Tibial artery (tissue), 4 donors: ENCODE measurements around the gene DOCK10.
"Not testable (repeated sequence)": the region's sequence is repeated elsewhere in the genome, so short reads cannot be mapped to it uniquely, and the experiment has no call there.

ENCODE experiments used
- DNase-seq, 2 donors: peaks; one replicate each; pipeline ENCODE4 v3.0.0-alpha.2; 2019
- H3K27ac ChIP-seq, 2 donors: fragments of 200-600 bp; sonication (generic) in 1 of 2; 1 replicate in 1 of 2; 2 replicates in 1 of 2; pipeline ENCODE4 v1.5.1; 2018 to 2019; ENCODE audit warnings: mild to moderate bottlenecking in 1 of 2
- H3K27me3 ChIP-seq, 2 donors: fragments of 200-600 bp; sonication (generic) in 1 of 2; one replicate each; pipeline versions ENCODE4 v1.5.1 to v1.6.0; 2016 to 2019
- H3K36me3 ChIP-seq, 3 donors: fragments of 200-600 bp; sonication (generic) in 2 of 3; one replicate each; pipeline ENCODE4 v1.5.1; 2016 to 2019; ENCODE audit warnings: mild to moderate bottlenecking in 2 of 3
- H3K4me1 ChIP-seq, 4 donors: fragments of 200-600 bp; sonication (generic) in 2 of 4; 1 replicate in 3 of 4; 2 replicates in 1 of 4; pipeline ENCODE4 v1.5.1; 2016 to 2019
- H3K4me3 ChIP-seq, 2 donors: fragments of 200-600 bp; sonication (generic) in 1 of 2; 1 replicate in 1 of 2; 2 replicates in 1 of 2; pipeline ENCODE4 v1.5.1; 2018 to 2019; ENCODE audit warnings: mild to moderate bottlenecking in 2 of 2
- H3K9me3 ChIP-seq, 3 donors: fragments of 200-600 bp; sonication (generic) in 1 of 3; one replicate each; pipeline ENCODE4 v1.5.1; 2016 to 2019
- intact Hi-C: fragments of 100-400 bp; cut with DNase I; formaldehyde crosslinking; loops from one replicate; pipeline ENCODE4 v1.15.0; 2023; ENCODE audit warnings: low total_unique reads
- TF ChIP-seq, protein P1 (sequence below), 2 experiments: fragments of 200-600 bp in 1 of 2; fragments of 450-650 bp in 1 of 2; IDR thresholded peaks; one replicate each; pipeline ENCODE4 v1.5.1; 2017 to 2019; ENCODE audit warnings: antibody characterized with exemption in 2 of 2, mild to moderate bottlenecking in 1 of 2, moderate library complexity in 1 of 2

Gene DOCK10

DNA sequence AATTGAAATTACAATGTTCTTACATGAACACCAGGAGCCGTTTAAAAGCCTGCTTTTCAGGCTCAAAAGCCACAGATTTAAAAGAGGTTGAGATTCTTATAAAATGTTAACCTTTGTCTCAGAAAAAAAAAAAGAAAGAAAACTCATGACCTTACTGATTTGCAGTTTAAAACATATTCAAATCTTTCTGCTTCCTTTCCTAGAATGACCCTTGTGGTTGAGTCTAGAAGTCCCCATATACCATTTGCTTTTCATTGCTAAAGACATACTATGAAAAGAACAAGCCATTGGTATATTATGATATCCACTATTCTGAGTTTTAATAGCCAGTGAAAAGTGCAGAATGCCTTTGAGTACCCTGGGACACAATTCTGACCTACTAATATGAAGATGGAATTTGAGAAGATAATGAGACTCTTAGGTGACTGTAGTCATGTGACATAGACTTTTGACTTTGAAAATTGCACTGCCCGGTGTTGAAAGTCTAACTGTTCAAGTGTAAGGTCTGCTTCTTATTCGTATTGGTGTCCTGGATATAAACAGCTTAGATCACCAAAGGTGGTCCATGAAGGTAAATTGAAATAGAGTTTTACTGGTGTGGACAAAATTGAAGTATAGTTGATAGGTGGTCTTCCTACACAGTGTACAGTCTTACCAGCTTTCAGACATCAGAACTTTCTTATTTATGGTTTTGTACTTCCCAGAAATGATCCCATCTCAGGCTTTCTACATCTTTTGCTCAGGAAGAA, 117.0 kb downstream of the DOCK10 start:
- no peaks in the 10 kb centered on the region for H3K27me3 ChIP-seq
- no peak for DNase-seq
- peak overlapping the region; percentile 88 to 93 for H3K27ac ChIP-seq
- intact Hi-C loops = no loop called here
- H3K4me3 ChIP-seq = no peak overlapping the region
- H3K36me3 ChIP-seq = no peaks in the 10 kb centered on the region
- peaks cover 0 to 59% (median 43%) of the 10 kb centered on the region in 4 donors for H3K4me1 ChIP-seq
- TF ChIP-seq, protein P1, sequence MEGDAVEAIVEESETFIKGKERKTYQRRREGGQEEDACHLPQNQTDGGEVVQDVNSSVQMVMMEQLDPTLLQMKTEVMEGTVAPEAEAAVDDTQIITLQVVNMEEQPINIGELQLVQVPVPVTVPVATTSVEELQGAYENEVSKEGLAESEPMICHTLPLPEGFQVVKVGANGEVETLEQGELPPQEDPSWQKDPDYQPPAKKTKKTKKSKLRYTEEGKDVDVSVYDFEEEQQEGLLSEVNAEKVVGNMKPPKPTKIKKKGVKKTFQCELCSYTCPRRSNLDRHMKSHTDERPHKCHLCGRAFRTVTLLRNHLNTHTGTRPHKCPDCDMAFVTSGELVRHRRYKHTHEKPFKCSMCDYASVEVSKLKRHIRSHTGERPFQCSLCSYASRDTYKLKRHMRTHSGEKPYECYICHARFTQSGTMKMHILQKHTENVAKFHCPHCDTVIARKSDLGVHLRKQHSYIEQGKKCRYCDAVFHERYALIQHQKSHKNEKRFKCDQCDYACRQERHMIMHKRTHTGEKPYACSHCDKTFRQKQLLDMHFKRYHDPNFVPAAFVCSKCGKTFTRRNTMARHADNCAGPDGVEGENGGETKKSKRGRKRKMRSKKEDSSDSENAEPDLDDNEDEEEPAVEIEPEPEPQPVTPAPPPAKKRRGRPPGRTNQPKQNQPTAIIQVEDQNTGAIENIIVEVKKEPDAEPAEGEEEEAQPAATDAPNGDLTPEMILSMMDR (IDR thresholded peaks at IDR 0.05) = no peak
- no peaks in the 10 kb centered on the region for H3K9me3 ChIP-seq

DNA sequence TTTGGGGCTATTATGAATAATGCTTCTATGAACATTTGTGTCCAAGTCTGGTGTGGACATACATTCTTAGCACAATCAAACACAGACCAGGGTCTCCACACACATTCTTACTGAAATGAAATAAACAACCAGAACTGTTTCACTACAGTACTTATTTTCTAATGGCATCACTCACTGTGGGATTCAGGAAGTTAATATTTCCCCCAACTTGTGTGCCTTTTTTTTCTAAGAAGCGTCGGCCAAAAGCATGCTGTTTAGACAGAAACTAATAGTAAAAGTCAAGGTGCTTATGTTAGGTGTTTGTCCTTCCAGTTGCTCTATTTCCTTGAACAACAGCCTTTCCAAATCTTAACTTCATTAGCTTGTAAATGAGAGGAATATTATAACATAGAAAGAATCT, 117.6 kb downstream of the DOCK10 start:
- Histone ChIP-seq H3K4me1 (peaks cover 0 to 54% (median 43%) of the 10 kb centered on the region in 4 donors), H3K27ac (peak overlapping the region; percentile 88 to 93), H3K36me3 (no peaks in the 10 kb centered on the region), H3K9me3 (no peaks in the 10 kb centered on the region), H3K4me3 (no peak overlapping the region), H3K27me3 (no peaks in the 10 kb centered on the region)
- intact Hi-C loops = no loop called here
- no peak for DNase-seq
- TF ChIP-seq, protein P1 (IDR thresholded peaks at IDR 0.05) = no peak

DNA sequence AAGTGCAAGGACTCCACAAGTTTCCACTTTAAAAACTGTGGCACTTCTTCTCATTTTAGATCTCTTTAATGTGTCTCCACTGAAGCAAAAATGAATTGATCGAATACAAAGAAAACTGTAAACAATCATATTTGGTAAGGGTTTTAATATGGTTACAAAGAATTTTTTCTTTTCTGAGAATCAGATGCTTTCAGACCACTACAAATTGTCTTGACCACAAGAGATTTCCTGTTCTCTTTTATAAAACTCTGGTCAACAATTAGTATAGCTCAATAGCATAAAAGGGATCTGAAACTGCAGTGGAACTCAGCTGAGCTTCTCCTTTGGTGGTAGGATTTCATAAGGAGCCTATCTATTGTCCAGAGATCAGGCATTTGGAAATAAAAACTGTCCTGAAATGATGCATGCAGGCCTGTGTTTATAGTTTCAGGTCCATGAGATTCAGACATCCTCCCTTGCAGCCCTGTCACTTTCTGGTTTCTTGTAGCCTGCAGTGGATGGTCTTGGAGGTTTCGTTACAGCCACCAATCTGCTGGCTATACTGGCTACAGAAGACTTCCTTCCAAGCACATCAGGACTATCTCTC, 120.0 kb downstream of the DOCK10 start:
- Histone ChIP-seq H3K27me3 (no peaks in the 10 kb centered on the region), H3K27ac (peak overlapping the region; percentile 88 to 93), H3K4me3 (no peak overlapping the region), H3K36me3 (no peaks in the 10 kb centered on the region), H3K9me3 (no peaks in the 10 kb centered on the region), H3K4me1 (peaks cover 0 to 30% (median 22%) of the 10 kb centered on the region in 4 donors)
- intact Hi-C loops = no loop called here
- TF ChIP-seq, protein P1 (IDR thresholded peaks at IDR 0.05) = no peak
- DNase-seq = no peak

DNA sequence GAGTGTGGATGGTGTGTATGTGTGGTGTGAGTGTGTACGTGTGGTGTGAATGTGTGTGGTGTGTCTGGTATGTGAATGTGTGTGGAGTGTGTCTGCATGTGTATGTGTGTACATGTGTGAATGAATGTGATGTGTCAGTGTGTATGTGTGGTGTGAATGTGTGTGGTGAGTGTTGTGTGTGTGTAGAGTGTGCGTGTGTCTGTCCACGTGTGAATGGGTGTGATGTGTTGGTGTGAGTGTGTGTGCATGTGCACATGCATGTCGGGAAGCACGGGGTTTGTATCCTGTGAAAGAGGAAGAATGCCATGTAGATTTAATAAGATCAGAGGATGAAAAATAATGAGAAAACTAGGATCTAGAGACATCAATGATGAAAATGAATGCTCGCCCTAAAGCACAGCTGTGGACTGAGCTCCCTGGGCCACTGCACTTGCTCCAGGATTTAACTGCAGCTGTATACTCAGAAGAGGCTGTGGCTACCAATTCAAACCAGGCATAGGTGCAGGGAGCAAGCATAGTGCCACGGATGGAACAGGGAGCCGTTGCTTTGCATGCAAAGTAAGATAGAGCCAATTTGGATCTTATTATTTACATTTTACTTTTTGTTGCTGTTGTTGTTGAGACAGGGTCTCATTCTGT, 122.7 kb downstream of the DOCK10 start:
- intact Hi-C loops = no loop called here
- peak overlapping the region; percentile 24 to 37 for H3K27ac ChIP-seq
- H3K36me3 ChIP-seq = no peaks in the 10 kb centered on the region
- H3K27me3 ChIP-seq = no peaks in the 10 kb centered on the region
- H3K9me3 ChIP-seq = no peaks in the 10 kb centered on the region
- TF ChIP-seq, protein P1 (IDR thresholded peaks at IDR 0.05) = no peak
- DNase-seq = no peak
- H3K4me1 ChIP-seq = peaks cover 0 to 20% (median 3%) of the 10 kb centered on the region in 4 donors
- no peak overlapping the region for H3K4me3 ChIP-seq

DNA sequence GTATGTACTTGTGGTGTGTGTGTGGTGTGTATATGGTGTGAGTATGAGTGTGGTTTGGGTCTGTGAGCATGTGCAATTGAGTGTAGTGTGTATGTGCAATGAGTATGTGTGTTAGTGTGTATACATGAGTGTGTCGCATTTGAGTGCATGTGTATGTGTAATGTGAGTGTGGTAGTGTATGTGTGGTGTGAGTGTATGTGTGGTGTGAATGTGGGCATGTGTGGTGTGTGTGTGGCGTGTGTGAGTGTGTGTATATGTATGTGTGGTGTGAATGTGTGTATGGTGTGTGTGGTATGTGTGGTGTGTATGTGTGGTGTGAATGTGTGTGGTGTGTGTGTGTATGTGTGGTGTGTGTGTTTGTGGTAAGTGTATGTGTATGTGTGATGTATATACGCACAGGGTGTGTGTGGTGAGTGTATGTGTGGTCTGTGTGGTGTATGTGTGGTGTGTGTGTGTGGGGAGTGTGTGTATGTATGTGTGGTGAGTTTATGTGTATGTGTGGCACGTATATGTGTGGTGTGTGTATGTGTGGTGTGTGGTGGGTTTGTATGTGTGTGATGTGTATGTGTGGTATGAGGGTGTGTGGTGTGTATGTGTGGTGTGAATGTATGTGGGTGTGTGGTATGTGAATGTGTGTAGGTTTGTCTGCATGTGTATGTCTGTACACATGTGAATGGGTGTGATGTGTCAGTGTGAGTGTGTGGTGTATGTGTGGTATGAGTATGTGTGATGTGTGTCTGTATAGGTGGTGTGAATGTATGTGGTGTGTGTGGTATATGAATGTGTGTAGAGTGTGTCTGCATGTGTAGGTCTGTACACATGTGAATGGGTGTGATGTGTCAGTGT, 123.4 kb downstream of the DOCK10 start:
- no peaks in the 10 kb centered on the region for H3K9me3 ChIP-seq
- no peaks in the 10 kb centered on the region for H3K27me3 ChIP-seq
- no peak for DNase-seq
- TF ChIP-seq, protein P1 (IDR thresholded peaks at IDR 0.05) = no peak
- H3K27ac ChIP-seq = peak overlapping the region in 1 of 2 donors; percentile 24
- intact Hi-C loops = no loop called here
- peaks cover 0 to 22% (median 2%) of the 10 kb centered on the region in 4 donors for H3K4me1 ChIP-seq
- no peaks in the 10 kb centered on the region for H3K36me3 ChIP-seq
- H3K4me3 ChIP-seq = no peak overlapping the region

DNA sequence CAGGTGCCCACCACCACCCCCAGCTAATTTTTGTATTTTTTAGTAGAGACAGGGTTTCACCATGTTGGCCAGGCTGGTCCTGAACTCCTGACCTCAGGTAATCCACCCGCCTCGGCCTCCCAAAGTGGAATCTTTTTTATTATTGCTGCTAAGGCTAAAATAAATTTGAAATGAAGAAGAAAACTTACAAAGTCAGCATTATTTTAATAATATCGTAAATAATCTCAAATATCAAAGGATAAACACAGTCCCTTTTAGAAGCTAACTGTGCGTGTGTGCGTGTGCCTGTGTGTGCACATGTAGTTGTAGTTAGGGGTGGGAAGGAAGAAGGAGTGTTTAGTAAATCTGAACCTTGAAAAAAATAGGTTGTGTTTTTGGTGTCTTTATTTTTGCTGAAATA, 125.0 kb downstream of the DOCK10 start:
- H3K27me3 ChIP-seq, intact Hi-C loops, H3K27ac ChIP-seq, H3K4me3 ChIP-seq, H3K9me3 ChIP-seq, DNase-seq, H3K36me3 ChIP-seq: not testable (repeated sequence)
- H3K4me1 ChIP-seq = peaks cover 0 to 28% (median 1%) of the 10 kb centered on the region in 4 donors
